GM12865 (cell line): Measurements from ENCODE around the gene KLRC4.
"Not testable (repeated sequence)": the region's sequence is repeated elsewhere in the genome, so short reads cannot be mapped to it uniquely, and the experiment has no call there.

ENCODE experiments used
- DNase-seq: peaks from one replicate; pipeline ENCODE4 v3.0.0; 2010; ENCODE audit warnings: low read depth
- H3K4me3 ChIP-seq: 2 replicates; pipeline ENCODE4 v1.5.1; 2011; ENCODE audit warnings: mild to moderate bottlenecking, low read depth, low read length, control low read depth
- TF ChIP-seq, protein P1 (sequence below): IDR thresholded peaks from 2 replicates; pipeline ENCODE4 v1.5.1; 2011; ENCODE audit warnings: low read length, control low read depth, low read depth, inconsistent platforms; ENCODE audit not compliant: insufficient read depth; ENCODE audit errors: missing control alignments

The KLRC4 gene

DNA sequence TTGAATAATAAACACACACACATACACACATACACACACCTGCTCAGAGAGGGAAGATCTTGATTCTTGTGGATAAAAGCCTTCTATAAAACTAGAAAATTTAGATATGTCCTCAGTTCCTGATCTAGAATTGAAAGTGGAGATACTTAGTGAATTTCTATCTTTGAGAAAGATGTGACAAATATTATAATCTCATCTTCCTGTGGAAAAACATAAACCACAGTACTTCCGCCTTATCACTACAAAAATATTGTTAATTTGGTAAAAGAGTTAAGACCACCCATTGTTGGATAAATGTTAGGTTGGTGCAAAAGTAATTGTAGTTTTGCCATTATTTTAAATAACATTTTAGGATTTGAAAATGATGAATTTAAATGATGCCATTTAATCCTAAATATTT is 19.7 kb downstream of the KLRC4 start, which contains the start of gene KLRK1:
Gene KLRK1, minus strand, starts transcription at position 138 of the 400 bp plus-strand sequence. CDS start 1,231 bp downstream, outside the sequence.
- no peak for DNase-seq
- H3K4me3 ChIP-seq: no peak within 1 kb of the TSS
- TF ChIP-seq, protein P1, sequence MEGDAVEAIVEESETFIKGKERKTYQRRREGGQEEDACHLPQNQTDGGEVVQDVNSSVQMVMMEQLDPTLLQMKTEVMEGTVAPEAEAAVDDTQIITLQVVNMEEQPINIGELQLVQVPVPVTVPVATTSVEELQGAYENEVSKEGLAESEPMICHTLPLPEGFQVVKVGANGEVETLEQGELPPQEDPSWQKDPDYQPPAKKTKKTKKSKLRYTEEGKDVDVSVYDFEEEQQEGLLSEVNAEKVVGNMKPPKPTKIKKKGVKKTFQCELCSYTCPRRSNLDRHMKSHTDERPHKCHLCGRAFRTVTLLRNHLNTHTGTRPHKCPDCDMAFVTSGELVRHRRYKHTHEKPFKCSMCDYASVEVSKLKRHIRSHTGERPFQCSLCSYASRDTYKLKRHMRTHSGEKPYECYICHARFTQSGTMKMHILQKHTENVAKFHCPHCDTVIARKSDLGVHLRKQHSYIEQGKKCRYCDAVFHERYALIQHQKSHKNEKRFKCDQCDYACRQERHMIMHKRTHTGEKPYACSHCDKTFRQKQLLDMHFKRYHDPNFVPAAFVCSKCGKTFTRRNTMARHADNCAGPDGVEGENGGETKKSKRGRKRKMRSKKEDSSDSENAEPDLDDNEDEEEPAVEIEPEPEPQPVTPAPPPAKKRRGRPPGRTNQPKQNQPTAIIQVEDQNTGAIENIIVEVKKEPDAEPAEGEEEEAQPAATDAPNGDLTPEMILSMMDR: no peak

GRCh38 chr12:10388624-10389413 is 20.7 kb downstream of the KLRC4 start:
- DNase-seq: no peak
- no peak overlapping the region for H3K4me3 ChIP-seq
- TF ChIP-seq, protein P1: no peak

GRCh38 chr12:10387498-10387897 is 22.1 kb downstream of the KLRC4 start:
- H3K4me3 ChIP-seq: not testable (repeated sequence)

DNA sequence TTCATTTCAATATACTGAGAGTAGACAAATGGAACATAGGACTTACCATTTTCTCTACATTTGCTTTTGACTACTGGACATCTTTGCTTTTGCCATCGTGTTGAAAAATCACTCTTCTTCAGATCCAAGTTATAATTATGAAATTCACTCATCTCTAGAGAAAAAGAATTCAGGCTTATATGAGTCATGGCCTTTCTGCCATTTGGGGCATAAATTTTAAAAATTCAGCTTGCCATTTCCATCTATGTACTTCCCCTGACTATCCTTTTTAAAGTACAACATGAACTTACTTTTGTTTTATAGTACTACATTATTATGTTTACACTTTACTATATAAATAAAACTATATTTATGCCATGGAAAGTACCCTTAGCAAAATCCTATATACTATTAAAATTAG is 22.7 kb downstream of the KLRC4 start:
- TF ChIP-seq, protein P1: no peak
- H3K4me3 ChIP-seq: no peak overlapping the region
- no peak for DNase-seq

More at GRCh38 chr12:10387498-10387897, 22.1 kb downstream of the KLRC4 start:
- DNase-seq: not testable (repeated sequence)

GRCh38 chr12:10385166-10385613 is 24.4 kb downstream of the KLRC4 start:
- TF ChIP-seq, protein P1: no peak
- no peak for DNase-seq
- no peak overlapping the region for H3K4me3 ChIP-seq

- TF ChIP-seq, protein P1: no peak
- H3K4me3 ChIP-seq: no peak overlapping the region
- no peak for DNase-seq
Observed at GRCh38 chr12:10384191-10384590, 25.4 kb downstream of the KLRC4 start.

DNA sequence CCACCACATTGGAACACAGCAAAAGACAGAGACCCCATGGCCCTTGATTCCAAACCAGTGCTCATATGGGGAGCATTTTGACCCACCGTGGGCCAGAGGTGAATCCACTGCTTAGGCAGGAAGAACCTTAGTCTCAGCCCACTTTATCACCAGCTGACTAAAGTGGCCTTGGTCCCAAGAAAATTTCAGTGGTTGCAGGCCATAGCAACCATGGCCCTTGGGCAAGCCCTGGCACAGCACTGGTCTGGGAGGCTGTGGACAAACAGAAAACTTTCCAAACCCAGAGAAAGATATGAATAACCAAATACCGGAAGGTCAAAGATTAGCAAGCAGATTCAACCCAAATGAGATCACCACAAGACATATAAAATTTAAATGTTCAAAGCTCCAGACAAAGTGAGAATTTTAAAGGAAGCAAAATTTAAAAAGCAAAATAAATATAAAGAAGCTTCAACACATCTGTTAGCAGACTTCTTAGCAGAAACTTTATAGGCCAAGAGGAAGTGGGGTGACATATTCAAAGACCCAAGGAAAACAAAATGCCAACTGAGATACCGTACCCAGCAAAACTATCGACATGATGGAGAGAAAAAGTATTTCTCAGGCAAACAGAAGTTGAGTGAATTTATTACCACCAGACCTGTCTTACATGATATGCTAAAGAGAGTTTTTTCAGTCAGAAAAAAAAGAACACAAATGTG is 27.5 kb downstream of the KLRC4 start:
- TF ChIP-seq, protein P1: no peak
- DNase-seq: no peak
- no peak overlapping the region for H3K4me3 ChIP-seq

GRCh38 chr12:10378737-10379136 is 30.8 kb downstream of the KLRC4 start:
- not testable (repeated sequence) for H3K4me3 ChIP-seq, DNase-seq
